Measurements from ENCODE around the gene MRPL19.

- TF ChIP-seq EP300 (IDR thresholded peaks at IDR 0.05; ENCODE audit: borderline replicate concordance in 1 of 2, control insufficient read depth in 1 of 2, low read depth in 2 of 2, low read length in 2 of 2) (no peak), DPF2 (IDR thresholded peaks at IDR 0.05) (no peak), TAF1 (IDR thresholded peaks at IDR 0.05; ENCODE audit: borderline replicate concordance, low read depth, low read length) (no peak), CTCF (IDR thresholded peaks at IDR 0.05 in 2 of 3, conservative IDR thresholded peaks at IDR 0.05 in 1 of 3; ENCODE audit: control insufficient read depth in 2 of 3, extremely low read depth in 1 of 3, insufficient read depth in 1 of 3, low read depth in 3 of 3, low read length in 3 of 3) (no peak), SMC3 (IDR thresholded peaks at IDR 0.05; ENCODE audit: borderline replicate concordance, low read length) (no peak), POLR2A (IDR thresholded peaks at IDR 0.05; ENCODE audit: low read depth, low read length) (no peak), USF2 (IDR thresholded peaks at IDR 0.05; ENCODE audit: borderline replicate concordance, low read depth, low read length) (no peak), ZBTB40 (IDR thresholded peaks at IDR 0.05; ENCODE audit: borderline replicate concordance) (no peak), ETV6 (conservative IDR thresholded peaks at IDR 0.05 in 1 of 2, IDR thresholded peaks at IDR 0.05 in 1 of 2; ENCODE audit: borderline replicate concordance in 1 of 2, low read depth in 1 of 2) (no peak), REST (IDR thresholded peaks at IDR 0.05; ENCODE audit: low read depth, low read length) (no peak), POU2F2 (IDR thresholded peaks at IDR 0.05; ENCODE audit: borderline replicate concordance, low read depth, low read length) (no peak)
Observed at GRCh38 chr2:75606761-75607399, 39.7 kb upstream of the MRPL19 start.
